Stimulated activated CD8-positive, alpha-beta memory T cell treated with anti-CD3 and anti-CD28 coated beads, Interleukin-12 subunit alpha, Interleukin-12 subunit beta, amount 100 ng/mL, for 4 hours (primary cell): ENCODE data around the gene SLC2A6.

Experiments
- DNase-seq: peaks from one replicate; pipeline ENCODE4 v3.0.0-alpha.2; 2020; ENCODE audit warnings: low read depth

SLC2A6 gene

DNA sequence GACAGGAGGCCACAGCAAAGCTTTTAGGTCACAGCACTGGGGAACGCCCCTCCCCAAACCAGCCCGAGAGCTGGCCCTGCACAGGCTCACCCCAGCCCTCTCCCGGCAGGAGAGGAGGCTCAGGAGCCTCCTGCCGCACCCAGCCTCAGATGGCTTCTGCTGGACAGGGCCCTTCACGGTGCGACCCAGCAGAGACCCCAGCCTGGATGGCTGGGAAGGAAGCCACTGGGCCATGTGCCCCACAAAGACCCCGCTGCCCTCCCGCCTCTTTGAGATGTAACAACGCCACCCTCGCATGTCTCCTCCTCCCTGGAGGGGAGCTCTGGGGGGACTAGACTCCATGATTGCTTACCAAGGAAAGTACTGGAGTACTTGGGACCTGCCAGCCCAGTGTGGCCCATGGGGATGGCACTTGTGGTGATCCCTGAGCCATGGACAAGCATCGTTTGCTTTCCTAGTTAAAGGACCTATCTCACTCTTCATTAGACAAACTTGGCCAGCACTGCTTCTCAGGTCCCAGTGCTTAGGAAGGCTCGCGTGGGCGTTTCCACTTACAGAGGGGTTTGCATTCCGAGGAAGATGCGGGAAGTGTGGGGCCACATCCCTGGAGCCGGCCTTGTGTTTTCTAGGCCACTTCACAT, 36.8 kb upstream of the SLC2A6 start:
- DNase-seq, result no peak

GRCh38 chr9:133515240-133515610, 36.3 kb upstream of the SLC2A6 start:
- no peak for DNase-seq

DNA sequence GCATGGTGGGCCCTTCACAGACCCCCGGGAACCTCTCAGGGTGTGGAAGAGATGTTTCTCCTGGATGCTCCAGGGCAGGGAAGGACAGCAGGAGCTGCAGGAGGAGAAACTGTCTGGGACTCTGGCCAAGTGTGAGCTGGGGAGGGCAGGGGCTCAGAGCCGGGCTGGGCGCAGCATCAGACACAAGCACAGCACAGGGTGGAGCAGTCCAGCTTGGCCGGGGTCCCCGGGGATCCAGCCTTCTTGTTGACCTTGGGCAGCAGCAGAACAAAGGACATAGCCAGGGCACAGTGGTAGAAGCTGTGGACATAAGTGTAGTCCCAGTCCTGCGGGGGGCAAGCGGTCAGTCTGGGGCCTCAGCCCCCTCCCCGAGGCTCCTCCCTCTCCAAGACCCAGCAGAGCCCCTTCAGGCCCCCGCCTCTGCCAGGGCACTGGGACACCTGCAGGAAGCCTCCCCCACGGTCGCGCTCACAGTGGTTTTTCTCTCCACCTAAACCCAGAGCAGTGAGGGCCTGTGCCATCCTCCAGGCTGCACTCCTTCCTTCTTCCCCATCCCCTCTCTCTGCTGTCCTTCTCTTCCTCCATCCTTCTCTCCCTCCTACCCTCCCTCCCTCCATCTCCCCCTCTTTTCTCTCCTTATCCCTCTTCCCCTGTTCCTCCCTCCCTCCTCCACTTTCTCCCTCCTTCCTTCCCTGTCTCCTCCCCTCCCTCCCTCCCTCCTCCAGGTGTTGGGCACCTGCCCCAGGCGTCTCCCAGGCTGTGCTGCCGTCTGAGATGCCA, 35.8 kb upstream of the SLC2A6 start:
- DNase-seq, result no peak

DNA sequence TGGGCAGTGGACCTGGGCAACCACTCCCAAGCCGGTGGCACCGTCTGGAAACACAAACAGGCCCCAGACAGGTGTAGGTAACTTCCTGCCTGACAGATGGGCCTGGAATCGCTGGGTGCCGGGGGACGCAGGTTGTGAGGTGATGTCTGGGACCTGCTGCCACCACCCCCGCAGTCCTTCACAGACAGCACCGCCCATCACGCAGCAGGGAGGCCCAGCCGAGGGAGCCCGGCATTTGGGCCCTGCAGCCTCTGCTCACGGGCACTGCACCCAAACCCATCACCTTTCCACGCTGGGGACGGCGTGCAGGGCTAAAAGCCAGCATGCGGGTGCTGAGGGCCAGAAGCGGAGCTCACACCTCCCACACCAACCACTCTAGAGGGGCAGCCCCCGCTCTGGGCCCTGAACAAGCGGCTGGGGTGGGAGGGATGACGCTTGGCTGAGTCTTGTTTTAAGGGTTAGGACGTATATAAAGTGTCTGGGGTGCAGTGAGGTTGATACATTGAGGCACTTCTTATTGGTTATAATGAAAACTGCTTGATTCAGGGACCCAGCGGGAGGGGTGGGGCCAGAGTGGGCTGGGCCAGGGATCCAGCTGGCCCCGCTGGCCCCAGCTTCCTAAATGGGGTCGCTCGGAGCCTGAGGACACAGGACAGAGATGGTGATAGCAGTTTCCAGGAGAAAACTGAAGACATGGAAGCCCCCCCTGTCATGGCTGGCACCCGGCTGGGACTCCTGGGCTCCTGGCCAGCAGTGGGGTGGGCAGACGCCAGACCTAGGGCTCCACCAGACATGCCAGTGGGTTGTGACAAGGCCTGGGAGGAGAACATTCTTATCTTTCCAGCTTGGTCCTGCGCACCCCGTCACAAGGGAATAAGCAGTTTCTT, 34.6 kb upstream of the SLC2A6 start:
- DNase-seq, result no peak

DNA sequence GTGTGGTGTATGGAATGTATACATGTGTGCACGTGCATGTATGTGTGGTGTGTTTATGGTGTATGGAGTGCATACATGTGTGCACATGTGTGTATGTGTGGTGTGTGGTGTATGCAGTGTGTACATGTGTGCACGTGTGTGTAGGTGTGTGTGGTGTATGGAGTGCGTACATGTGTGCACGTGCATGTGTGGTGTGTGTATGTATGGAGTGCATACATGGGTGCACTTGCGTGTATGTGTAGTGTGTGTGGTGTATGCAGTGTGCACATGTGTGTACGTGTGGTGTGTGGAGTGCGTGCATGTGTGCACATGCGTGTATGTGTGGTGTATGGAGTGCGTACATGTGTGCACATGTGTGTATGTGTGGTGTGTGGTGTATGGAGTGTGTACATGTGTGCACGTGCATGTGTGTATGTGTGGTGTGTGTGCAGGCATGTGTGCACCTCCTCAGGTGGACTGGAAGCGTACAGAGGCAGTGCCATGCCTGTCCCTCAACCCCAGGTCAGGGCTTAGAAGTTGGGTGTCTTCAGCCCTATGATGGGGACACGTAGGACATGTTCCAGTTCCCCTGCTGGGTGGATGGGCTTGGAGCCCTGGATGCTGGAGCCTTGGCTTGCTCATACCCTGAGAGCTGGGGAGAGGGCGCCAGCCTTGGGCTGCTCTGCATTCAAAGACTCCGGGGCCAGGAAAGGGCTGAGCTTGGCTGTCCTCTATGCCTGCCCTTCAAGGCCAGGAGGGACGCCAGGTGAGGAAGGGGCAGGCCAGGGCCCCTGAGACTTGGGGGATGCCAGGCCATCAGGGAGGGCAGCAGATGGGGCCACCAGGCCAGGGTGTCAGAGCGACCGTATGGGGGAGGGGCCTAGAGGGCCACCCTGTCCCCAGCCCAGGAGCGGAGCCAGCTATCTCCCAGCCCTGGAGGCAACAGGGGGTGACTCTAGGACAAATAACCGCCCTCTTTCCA, 33.6 kb upstream of the SLC2A6 start:
- DNase-seq, result no peak

DNA sequence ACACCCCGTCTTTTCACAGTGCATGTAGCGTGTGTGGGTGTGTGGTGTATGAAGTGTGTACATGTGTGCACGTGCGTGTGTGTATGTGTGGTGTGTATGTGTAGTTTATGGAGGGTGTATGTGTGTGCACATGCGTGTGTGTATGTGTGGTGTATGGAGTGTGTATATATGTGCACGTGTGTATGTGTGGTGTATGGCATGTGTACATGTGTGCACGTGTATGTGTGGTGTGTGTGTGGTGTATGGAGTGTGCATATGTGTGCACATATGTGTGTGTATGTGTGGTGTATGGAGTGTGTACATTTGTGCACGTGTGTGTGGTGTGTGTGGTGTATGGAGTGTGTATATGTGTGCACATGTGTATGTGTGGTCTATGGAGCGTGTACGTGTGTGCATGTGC, 32.7 kb upstream of the SLC2A6 start:
- DNase-seq, result no peak

- no peak for DNase-seq
Measured at GRCh38 chr9:133510926-133511505, 32.1 kb upstream of the SLC2A6 start.

- no peak for DNase-seq
Measured at GRCh38 chr9:133509179-133510083, 30.5 kb upstream of the SLC2A6 start.

DNA sequence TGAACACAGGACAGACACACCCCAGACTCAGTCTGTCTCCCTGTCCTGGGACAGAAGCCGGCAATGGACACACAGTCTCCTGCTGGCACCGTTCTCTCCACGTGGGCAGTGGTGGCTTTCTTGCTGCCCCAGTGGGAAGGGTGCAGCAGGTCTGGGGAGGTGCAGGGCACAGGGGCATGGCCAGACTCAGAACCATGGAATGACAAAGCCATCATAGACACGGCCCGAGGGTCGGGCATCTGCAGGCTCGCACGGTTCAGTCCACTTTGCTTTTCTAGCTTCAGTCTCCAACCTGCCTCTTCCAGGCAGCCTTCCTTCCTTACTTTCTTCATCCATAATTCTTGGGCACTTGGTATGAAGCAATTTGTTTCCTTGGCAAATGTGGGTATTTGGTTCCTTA, 29.1 kb upstream of the SLC2A6 start:
- no peak for DNase-seq

DNA sequence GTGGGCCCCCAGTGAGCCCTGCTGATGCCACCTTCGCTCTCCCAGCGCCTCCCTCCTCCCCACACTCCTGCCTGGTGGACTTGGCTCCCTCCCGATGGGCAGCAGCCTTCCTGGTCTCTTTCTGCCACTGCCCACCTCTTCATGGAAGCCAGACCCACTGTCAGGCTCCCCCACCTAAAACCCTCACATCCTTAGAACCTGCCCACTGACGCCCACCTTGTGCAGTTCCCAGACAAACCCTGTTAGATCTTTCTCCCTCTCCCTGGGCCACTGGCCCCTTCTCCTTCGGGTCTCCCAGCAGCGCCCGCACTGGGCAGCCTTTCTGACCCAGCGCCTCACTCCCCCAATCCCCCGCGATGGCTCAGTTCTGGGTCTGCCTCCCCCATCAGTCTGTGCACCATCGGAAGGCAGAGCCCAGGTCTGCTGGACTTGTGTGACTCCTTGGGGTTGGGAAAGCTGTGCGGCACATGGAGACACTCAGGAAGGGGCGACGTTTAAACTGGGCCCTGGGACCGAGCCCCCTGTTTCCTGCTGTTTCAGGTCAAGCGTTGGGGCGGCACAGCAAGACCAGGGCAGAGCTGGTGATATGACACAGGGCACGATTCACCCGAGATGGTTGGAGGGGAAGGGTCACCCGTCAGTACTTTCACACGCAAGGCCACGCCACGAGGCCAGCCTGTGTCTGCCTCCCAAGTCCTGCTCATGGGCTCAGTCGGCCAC, 28.5 kb upstream of the SLC2A6 start:
- DNase-seq, result no peak

DNA sequence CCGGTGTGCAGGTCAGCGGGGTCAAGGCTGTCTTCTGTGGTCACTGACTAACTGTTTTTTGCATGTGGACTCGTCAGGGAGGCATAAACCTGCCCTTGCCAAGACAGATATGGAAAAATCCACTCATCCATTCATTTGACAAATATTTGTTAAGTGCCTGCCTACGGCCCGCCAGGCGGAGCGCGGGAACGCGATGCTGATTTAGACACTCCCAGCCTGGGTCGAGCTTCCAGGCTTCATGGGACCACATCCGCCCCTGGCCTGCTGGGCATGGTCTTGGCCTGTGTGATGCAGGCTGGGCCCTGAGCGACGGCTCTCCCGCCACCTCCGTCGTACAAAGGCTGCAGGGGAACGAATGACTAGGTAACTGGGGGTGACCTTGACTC, 27.7 kb upstream of the SLC2A6 start:
- no peak for DNase-seq

- no peak for DNase-seq
Measured at GRCh38 chr9:133505901-133506652, 27.2 kb upstream of the SLC2A6 start.

DNA sequence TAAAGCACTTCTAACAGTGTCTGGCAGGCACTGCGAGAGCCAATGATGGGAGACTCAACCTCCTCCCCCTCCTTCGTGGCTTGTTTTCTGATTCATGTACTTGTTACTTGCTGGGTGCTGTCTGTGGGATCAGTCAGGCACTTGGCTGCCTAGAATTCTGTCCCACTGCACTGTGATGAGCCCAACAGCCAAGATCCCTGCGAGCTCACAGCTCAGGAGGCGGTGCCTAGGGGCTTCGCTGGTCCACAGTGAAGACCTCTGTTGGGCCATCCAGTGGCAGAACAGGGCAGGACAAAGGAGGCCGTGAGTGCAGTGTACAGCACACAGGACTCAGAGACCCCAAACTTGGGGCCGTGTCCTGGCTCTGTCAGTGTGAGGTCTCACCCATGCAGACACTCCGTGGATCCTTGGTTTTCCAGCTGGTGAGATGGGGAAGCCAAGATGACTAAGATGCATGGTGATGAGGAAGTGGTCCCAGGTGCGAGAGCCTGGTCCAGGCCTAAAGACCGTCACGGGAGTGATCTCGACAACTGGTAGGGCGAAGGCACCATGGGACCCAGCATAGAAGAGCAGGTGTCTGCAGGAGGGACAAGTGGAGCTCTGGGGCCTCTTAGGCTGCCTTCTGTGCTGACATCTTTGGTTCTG, 26.4 kb upstream of the SLC2A6 start:
- DNase-seq, result no peak

DNA sequence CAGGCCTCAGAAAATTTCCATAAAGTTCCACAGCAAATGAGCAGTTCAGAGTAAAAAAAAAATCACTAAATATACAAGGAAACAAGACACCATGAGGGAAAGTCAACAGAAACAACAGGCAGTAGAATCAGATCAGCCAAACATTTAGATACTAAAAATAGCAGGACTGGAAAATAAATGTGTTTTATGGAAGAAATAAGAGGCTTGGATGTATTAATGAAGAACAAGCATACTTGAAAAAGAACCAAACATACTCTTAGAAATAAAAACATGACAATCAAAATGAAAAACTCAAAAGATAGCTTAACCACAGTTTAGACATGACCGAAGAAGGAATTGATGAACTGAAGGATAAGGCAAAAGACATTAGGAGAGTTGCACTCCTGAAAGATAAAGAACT, 23.2 kb upstream of the SLC2A6 start:
- DNase-seq, result no peak

GRCh38 chr9:133499892-133500270, 21.0 kb upstream of the SLC2A6 start:
- DNase-seq, result no peak

- no peak for DNase-seq
Measured at GRCh38 chr9:133499132-133499891, 20.4 kb upstream of the SLC2A6 start.
